ENCODE data around the gene SVEP1.
"Not testable (repeated sequence)": the region's sequence is repeated elsewhere in the genome, so short reads cannot be mapped to it uniquely, and the experiment has no call there.

Gene SVEP1

DNA sequence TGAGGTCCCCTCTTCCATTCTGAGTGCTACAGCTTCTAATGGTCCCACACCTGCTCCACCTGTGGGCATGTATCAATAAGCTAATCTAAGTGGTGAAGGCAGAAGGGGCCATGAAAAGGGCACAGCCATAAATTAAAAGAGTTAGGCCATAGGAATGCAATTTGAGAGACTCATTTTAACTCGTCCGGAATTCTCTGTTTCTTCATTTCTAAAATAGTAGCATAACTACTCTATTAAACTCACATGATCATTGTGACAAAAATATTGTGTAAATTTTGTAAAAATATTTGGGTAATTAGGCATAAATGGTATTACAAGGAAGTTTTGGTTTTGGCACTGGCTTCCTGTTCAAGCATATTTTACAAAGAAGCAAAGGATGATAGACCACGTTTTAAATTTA is 138.7 kb downstream of the SVEP1 start:
- no peaks in the 10 kb centered on the region for H3K9me3 ChIP-seq
- H3K36me3 ChIP-seq (replicated peaks): no peaks in the 10 kb centered on the region
- no peaks in the 10 kb centered on the region for H3K4me1 ChIP-seq
- H3K27me3 ChIP-seq (ENCODE audit: low read depth): no peaks in the 10 kb centered on the region
- DNase-seq (ENCODE audit: low spot score in 2 of 2): no peak
- in situ Hi-C loops (cut with MboI; ENCODE audit: low sequenced_read_pairs): no loop called here
- no peak overlapping the region for H3K4me3 ChIP-seq

DNA sequence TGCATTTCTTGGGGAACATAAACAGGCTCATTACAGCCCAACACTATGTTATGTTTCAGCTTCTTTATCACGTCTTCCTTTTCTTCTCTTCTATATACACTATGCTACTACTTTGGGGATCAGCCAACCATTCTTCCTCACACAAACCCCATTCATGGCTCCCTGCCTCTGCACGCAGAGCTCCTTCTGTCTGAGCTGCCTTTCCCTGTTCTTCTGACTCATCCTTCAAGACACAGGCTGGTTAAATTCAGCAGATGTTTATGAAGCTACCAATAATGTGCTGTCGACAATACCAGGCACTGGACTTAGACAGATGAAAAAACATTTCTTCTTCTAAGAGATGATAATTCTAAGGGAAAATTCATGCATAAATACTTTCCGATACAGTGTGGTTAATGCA is 139.4 kb downstream of the SVEP1 start:
- Histone ChIP-seq H3K27me3 (ENCODE audit: low read depth) (no peaks in the 10 kb centered on the region), H3K9me3 (no peaks in the 10 kb centered on the region), H3K4me3 (no peak overlapping the region), H3K4me1 (no peaks in the 10 kb centered on the region), H3K36me3 (replicated peaks) (no peaks in the 10 kb centered on the region)
- DNase-seq (ENCODE audit: low spot score in 2 of 2): no peak
- in situ Hi-C loops (cut with MboI; ENCODE audit: low sequenced_read_pairs): no loop called here

DNA sequence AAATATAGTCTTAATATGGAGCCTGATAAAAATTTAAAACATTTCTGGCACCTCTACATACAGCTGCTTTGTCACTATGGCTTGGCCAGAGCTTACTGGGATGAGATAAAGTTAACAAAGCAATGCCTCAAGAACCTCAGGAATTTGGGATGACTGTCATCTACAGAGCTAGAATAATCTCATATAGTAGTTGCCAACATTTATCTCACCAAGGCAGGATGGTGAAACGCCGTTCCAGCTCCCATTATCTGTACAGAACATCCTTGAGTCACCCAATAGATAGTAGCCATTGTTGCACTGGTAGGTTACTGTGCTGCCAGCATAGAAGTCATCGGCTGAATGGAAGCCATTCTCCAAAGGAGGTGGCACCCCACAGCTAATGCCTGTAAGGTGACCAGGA is 147.3 kb downstream of the SVEP1 start:
- Histone ChIP-seq H3K36me3 (replicated peaks) (no peaks in the 10 kb centered on the region), H3K4me3 (no peak overlapping the region), H3K27me3 (ENCODE audit: low read depth) (no peaks in the 10 kb centered on the region), H3K9me3 (no peaks in the 10 kb centered on the region), H3K4me1 (no peaks in the 10 kb centered on the region)
- DNase-seq (ENCODE audit: low spot score in 2 of 2): no peak
- in situ Hi-C loops (cut with MboI; ENCODE audit: low sequenced_read_pairs): no loop called here

- in situ Hi-C loops (cut with MboI; ENCODE audit: low sequenced_read_pairs): no loop called here
- Histone ChIP-seq H3K36me3 (replicated peaks) (no peaks in the 10 kb centered on the region), H3K9me3 (no peaks in the 10 kb centered on the region), H3K4me1 (no peaks in the 10 kb centered on the region), H3K4me3 (no peak overlapping the region), H3K27me3 (ENCODE audit: low read depth) (no peaks in the 10 kb centered on the region)
- DNase-seq (ENCODE audit: low spot score in 2 of 2): no peak
Observed at GRCh38 chr9:110429453-110429852, 150.1 kb downstream of the SVEP1 start.

- in situ Hi-C loops (cut with MboI; ENCODE audit: low sequenced_read_pairs): no loop called here
- no peaks in the 10 kb centered on the region for H3K9me3 ChIP-seq
- H3K4me1 ChIP-seq: no peaks in the 10 kb centered on the region
- H3K4me3 ChIP-seq: no peak overlapping the region
- H3K27me3 ChIP-seq (ENCODE audit: low read depth): no peaks in the 10 kb centered on the region
- DNase-seq (ENCODE audit: low spot score in 2 of 2): peak in 1 of 2 experiments; percentile 67
- no peaks in the 10 kb centered on the region for H3K36me3 ChIP-seq (replicated peaks)
Observed at GRCh38 chr9:110427497-110428104, 151.9 kb downstream of the SVEP1 start.

GRCh38 chr9:110426052-110426709 is 153.4 kb downstream of the SVEP1 start:
- no peak for DNase-seq (ENCODE audit: low spot score in 2 of 2)
- Histone ChIP-seq H3K9me3 (no peaks in the 10 kb centered on the region), H3K27me3 (ENCODE audit: low read depth) (no peaks in the 10 kb centered on the region), H3K36me3 (replicated peaks) (no peaks in the 10 kb centered on the region), H3K4me1 (no peaks in the 10 kb centered on the region), H3K4me3 (no peak overlapping the region)
- in situ Hi-C loops (cut with MboI; ENCODE audit: low sequenced_read_pairs): no loop called here

DNA sequence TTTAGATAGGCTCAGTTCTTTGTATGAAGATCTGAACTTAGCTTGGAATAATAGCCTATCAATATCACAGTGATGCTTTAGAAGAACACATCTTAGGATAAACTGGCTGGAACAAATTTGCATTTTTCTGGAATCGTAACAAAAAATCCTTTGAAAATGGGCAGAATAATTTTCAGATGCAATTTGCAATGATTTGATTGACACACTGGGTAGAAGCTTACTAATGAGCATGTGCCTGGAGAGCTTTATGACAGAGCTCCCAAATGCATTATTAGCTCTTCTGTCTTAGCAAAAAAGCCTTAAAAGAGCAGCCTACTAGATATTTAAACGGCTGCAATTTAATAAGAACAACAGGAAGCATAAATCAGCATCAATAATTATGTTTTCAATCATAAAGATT is 165.1 kb downstream of the SVEP1 start:
- Histone ChIP-seq H3K27me3 (ENCODE audit: low read depth) (no peaks in the 10 kb centered on the region), H3K9me3 (no peaks in the 10 kb centered on the region), H3K4me3 (no peak overlapping the region), H3K4me1 (no peaks in the 10 kb centered on the region), H3K36me3 (replicated peaks) (no peaks in the 10 kb centered on the region)
- DNase-seq (ENCODE audit: low spot score in 2 of 2): no peak
- in situ Hi-C loops (cut with MboI; ENCODE audit: low sequenced_read_pairs): no loop called here

DNA sequence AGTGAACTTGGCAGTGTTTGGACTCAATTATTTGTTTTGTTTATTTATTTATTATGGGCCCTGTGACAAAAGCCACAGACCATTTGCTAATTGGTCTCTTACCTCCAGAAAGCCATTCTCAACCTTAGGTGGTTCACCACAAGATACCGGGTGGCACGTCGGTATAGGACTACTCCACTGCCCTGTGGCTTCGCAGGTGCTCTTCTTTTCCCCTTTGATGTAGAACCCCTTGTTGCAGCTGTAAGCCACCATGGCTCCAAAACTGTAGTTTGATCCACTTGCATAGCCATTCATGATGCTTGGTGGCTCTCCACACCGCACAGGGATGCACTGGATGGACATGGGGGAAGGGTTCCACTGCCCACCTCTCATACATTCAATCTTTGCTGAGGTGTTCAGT is 168.6 kb downstream of the SVEP1 start:
- Histone ChIP-seq H3K27me3 (ENCODE audit: low read depth) (no peaks in the 10 kb centered on the region), H3K4me3 (no peak overlapping the region), H3K9me3 (no peaks in the 10 kb centered on the region), H3K36me3 (replicated peaks) (no peaks in the 10 kb centered on the region), H3K4me1 (no peaks in the 10 kb centered on the region)
- no peak for DNase-seq (ENCODE audit: low spot score in 2 of 2)
- in situ Hi-C loops (cut with MboI; ENCODE audit: low sequenced_read_pairs): no loop called here

GRCh38 chr9:110408598-110408997 is 170.9 kb downstream of the SVEP1 start:
- H3K4me3 ChIP-seq: no peak overlapping the region
- in situ Hi-C loops (cut with MboI; ENCODE audit: low sequenced_read_pairs): no loop called here
- H3K36me3 ChIP-seq (replicated peaks): no peaks in the 10 kb centered on the region
- no peaks in the 10 kb centered on the region for H3K4me1 ChIP-seq
- no peak for DNase-seq (ENCODE audit: low spot score in 2 of 2)
- H3K27me3 ChIP-seq (ENCODE audit: low read depth): no peaks in the 10 kb centered on the region
- H3K9me3 ChIP-seq: no peaks in the 10 kb centered on the region

GRCh38 chr9:110405858-110406443 is 173.6 kb downstream of the SVEP1 start:
- in situ Hi-C loops (cut with MboI; ENCODE audit: low sequenced_read_pairs): no loop called here
- no peaks in the 10 kb centered on the region for H3K36me3 ChIP-seq (replicated peaks)
- no peak overlapping the region for H3K4me3 ChIP-seq
- DNase-seq (ENCODE audit: low spot score in 2 of 2): no peak
- no peaks in the 10 kb centered on the region for H3K9me3 ChIP-seq
- no peaks in the 10 kb centered on the region for H3K4me1 ChIP-seq
- H3K27me3 ChIP-seq (ENCODE audit: low read depth): no peaks in the 10 kb centered on the region

DNA sequence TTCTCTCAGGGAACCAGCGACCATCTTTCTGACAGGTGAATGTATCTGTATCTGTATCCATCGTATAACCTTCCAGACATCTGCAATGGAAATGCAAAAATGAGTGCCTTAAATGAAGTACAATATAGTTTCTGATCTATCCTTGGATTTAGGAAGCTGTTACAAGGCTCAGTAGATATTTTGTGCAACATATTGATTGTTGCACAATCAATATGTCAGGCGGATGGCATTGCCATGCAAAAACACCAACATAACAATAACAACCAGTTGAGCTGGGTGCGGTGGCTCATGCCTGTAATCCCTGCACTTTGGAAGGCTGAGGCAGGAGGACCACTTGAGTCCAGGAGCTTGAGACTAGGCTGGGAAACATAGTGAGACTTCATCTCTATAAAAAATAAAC is 175.1 kb downstream of the SVEP1 start:
- in situ Hi-C loops (cut with MboI; ENCODE audit: low sequenced_read_pairs): no loop called here
- Histone ChIP-seq H3K9me3 (no peaks in the 10 kb centered on the region), H3K4me3 (no peak overlapping the region), H3K4me1 (no peaks in the 10 kb centered on the region), H3K36me3 (replicated peaks) (no peaks in the 10 kb centered on the region), H3K27me3 (ENCODE audit: low read depth) (no peaks in the 10 kb centered on the region)
- DNase-seq (ENCODE audit: low spot score in 2 of 2): no peak

DNA sequence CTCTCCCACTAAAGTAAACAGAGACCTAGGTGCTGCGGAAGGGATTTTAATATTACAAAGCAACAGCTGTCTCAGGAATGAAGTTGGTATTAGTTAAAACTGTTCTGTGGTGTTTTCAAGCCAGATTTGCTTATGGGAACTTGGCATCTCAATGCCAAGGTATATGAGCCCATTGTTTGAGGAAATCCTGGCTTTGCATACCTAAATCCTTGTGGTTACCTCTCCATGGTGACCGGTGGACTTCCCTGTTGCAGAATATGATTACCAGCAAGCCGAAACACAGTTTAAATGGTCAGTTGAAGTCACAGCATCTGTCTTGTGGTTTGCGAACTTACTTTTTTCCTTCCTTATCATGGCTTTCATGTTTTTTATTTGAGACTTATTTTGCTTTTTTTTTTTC is 179.6 kb downstream of the SVEP1 start:
- in situ Hi-C loops (cut with MboI; ENCODE audit: low sequenced_read_pairs): no loop called here
- H3K27me3 ChIP-seq (ENCODE audit: low read depth): no peaks in the 10 kb centered on the region
- no peaks in the 10 kb centered on the region for H3K4me1 ChIP-seq
- DNase-seq (ENCODE audit: low spot score in 2 of 2): no peak
- no peak overlapping the region for H3K4me3 ChIP-seq
- H3K9me3 ChIP-seq: no peaks in the 10 kb centered on the region
- H3K36me3 ChIP-seq (replicated peaks): no peaks in the 10 kb centered on the region

DNA sequence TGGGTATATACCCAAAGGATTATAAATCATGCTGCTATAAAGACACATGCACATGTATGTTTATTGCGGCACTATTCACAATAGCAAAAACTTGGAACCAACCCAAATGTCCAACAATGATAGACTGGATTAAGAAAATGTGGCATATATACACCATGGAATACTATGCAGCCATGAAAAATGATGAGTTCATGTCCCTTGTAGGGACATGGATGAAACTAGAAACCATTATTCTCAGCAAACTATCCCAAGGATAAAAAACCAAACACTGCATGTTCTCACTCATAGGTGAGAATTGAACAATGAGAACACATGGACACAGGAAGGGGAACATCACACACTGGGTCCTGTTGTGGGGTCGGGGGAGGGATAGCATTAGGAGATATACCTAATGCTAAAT is 180.5 kb downstream of the SVEP1 start:
- H3K36me3 ChIP-seq (replicated peaks); H3K4me1 ChIP-seq; in situ Hi-C loops (cut with MboI; ENCODE audit: low sequenced_read_pairs); H3K9me3 ChIP-seq; H3K4me3 ChIP-seq; DNase-seq (ENCODE audit: low spot score in 2 of 2); H3K27me3 ChIP-seq (ENCODE audit: low read depth): not testable (repeated sequence)

- in situ Hi-C loops (cut with MboI; ENCODE audit: low sequenced_read_pairs): no loop called here
- DNase-seq (ENCODE audit: low spot score in 2 of 2): no peak
- no peaks in the 10 kb centered on the region for H3K9me3 ChIP-seq
- H3K27me3 ChIP-seq (ENCODE audit: low read depth): no peaks in the 10 kb centered on the region
- H3K4me1 ChIP-seq: no peaks in the 10 kb centered on the region
- H3K4me3 ChIP-seq: no peak overlapping the region
- no peaks in the 10 kb centered on the region for H3K36me3 ChIP-seq (replicated peaks)
Observed at GRCh38 chr9:110391826-110392485, 187.6 kb downstream of the SVEP1 start.

All from HAP-1 (cell line).